HK-2 (cell line): ENCODE measurements around the gene INTS11.
A peak's percentile ranks its signal among the peaks of the same experiment; 100 is the strongest.
"Not testable (repeated sequence)": the region's sequence is repeated elsewhere in the genome, so short reads cannot be mapped to it uniquely, and the experiment has no call there.

Experiments used
- DNase-seq: peaks from one replicate; pipeline ENCODE4 v3.0.0-alpha.2; 2018; ENCODE audit not compliant: unreplicated experiment

INTS11 gene

GRCh38 chr1:1329304-1330210 is 5.1 kb upstream of the INTS11 start:
- no peak for DNase-seq

- no peak for DNase-seq
These were observed 3.8 kb upstream of the INTS11 start for GRCh38 chr1:1328254-1328653.

- DNase-seq, result no peak
These were observed 2.8 kb upstream of the INTS11 start for GRCh38 chr1:1327291-1327690.

GRCh38 chr1:1326075-1326605 is 1.7 kb upstream of the INTS11 start:
- no peak for DNase-seq

- DNase-seq, result no peak
These were observed 1.0 kb upstream of the INTS11 start for GRCh38 chr1:1325288-1326074.

GRCh38 chr1:1324084-1324523 is 356 bp downstream of the INTS11 start:
- no peak for DNase-seq

- DNase-seq, result no peak
These were observed 1.5 kb downstream of the INTS11 start for GRCh38 chr1:1322952-1323351.

- DNase-seq, result no peak
These were observed 2.0 kb downstream of the INTS11 start for GRCh38 chr1:1322418-1322817.

- no peak for DNase-seq
These were observed 3.0 kb downstream of the INTS11 start for GRCh38 chr1:1321477-1321876.

- no peak for DNase-seq
These were observed 3.6 kb downstream of the INTS11 start for GRCh38 chr1:1320666-1321448.

- no peak for DNase-seq
These were observed 4.9 kb downstream of the INTS11 start for GRCh38 chr1:1319646-1319941.

GRCh38 chr1:1318777-1319645 is 5.4 kb downstream of the INTS11 start:
- DNase-seq, result no peak

- DNase-seq, result peak; percentile 75
These were observed 6.3 kb downstream of the INTS11 start for GRCh38 chr1:1318131-1318652.

- no peak for DNase-seq
These were observed 7.0 kb downstream of the INTS11 start for GRCh38 chr1:1317420-1317819.

- not testable (repeated sequence) for DNase-seq
These were observed 8.3 kb downstream of the INTS11 start for GRCh38 chr1:1316199-1316598.

GRCh38 chr1:1315435-1315954 is 9.0 kb downstream of the INTS11 start:
- DNase-seq, result no peak

GRCh38 chr1:1314678-1315335 is 9.7 kb downstream of the INTS11 start:
- DNase-seq, result no peak

- DNase-seq, result no peak
These were observed 10.2 kb downstream of the INTS11 start for GRCh38 chr1:1314237-1314586.

- no peak for DNase-seq
These were observed 10.8 kb downstream of the INTS11 start for GRCh38 chr1:1313500-1314236.
